T-helper 1 cell treated with Interleukin-12 subunit alpha and Interleukin-12 subunit beta and Interleukin-4 antibody, amounts not matched to agents 30 ng/mL and 1 ng/mL, for 36 hours (primary cell): ENCODE results near the gene PTTG2. TPM values are rescaled to one million over a fixed set of nuclear protein-coding genes. Genes with fewer than 3 reads are reported as not detected.

Experiments used
- intact Hi-C: fragments of 100-400 bp; cut with micrococcal nuclease; formaldehyde crosslinking; loops from one replicate; pipeline ENCODE4 v1.15.1; 2024
- total RNA-seq: library from RNA; stranded (reverse); gene quantifications from 2 replicates; pipeline ENCODE4 v1.2.3, GENCODE V29; 2022

The PTTG2 gene
- total RNA-seq, 1 donor from 2014 or later, result 2.6 TPM

- intact Hi-C loops, result no loop called here
These were observed 45.4 kb downstream of the PTTG2 start for GRCh38 chr4:38005637-38006036.

DNA sequence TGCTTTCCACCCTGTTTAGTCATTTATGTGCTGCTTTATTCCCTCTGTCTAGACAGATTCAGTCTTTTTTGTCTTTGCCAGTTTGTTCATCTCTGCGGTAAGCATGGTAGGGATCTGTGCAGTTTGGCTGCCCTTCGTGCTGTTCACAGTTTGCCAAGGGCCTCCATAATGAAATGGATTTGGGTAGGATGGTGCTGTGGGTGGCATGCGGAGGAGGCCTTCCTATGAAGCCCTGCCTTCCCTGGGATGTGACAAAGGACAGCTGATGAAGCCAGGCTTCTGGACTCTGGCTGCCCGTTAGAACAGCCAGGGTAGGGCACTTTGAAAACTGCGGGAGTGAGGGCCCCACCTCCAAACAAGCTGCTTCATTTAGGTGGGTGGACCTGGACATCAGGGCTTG is 47.4 kb downstream of the PTTG2 start:
- intact Hi-C loops, result no loop called here

DNA sequence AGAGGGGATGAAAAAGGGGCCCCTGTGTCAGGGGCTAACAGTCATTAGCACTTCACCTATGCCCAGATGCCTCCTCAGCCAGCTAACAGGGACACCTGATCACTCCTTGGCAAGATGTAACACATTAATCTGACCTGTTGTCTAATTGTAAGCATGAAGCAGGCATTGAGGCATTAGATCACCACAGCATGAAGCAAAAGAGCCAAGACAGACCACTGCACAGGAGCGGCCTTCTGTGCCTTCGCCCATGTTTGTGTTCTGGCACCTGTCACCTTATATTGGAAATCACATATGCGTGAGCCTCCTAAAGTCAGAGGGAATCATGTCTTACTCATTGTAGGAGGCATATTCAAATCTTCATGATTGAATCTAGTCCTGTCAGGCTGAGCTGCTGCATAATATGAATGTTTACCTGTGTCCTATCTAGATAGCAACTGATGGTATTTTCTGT is 48.4 kb downstream of the PTTG2 start:
- intact Hi-C loops, result no loop called here

- intact Hi-C loops, result no loop called here
These were observed 49.2 kb downstream of the PTTG2 start for GRCh38 chr4:38009421-38009820.

DNA sequence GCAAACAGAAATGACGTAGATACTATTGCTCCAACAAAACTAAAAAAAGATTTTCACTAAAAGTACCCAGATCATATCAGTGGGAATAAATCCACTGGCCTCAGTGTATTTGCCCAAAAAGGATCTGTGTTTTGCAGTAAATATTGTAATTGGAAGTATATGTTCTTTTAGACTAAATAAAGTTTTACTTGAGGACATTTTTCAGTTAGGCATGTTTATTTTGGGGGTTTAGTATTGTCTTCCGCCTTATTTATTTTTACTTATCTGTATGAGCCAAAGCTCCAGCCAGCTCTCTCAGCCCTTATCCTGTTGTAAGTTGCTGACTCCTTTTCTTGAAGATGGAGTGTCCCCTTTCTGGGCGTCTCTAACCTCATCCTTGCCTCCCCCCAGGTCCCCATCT is 49.8 kb downstream of the PTTG2 start:
- intact Hi-C loops, result no loop called here

Other genes with a start within 250 kb of the PTTG2 start
- 36.2 and 39.8 TPM in 2 replicates for gene PGM2, start 133.7 kb upstream of the PTTG2 start, total RNA-seq
- 61.5 and 65.2 TPM in 2 replicates for gene TBC1D1, start 69.3 kb upstream of the PTTG2 start, total RNA-seq